BJ (cell line): ENCODE measurements around the gene ABCC5. TPM values are rescaled to one million over a fixed set of nuclear protein-coding genes. Genes with fewer than 3 reads are reported as not detected.

Experiments
- CTCF ChIA-PET: fragments of 350-600 bp; formaldehyde crosslinking; extraction: SDS; loops from one replicate; lab custom pipeline; 2021; ENCODE audit warnings: antibody characterized with exemption, inconsistent platforms; lab: Yijun Ruan, JAX
- POLR2A ChIA-PET: fragments of 300-600 bp; sonication (Branson Sonifier 250); formaldehyde crosslinking; extraction: SDS; loops from one replicate; lab custom pipeline; 2021; ENCODE audit warnings: antibody characterized with exemption; lab: Charles Lee
- DNase-seq: peaks from one replicate; pipeline ENCODE4 v3.0.0-alpha.2; 2011; ENCODE audit warnings: low read depth
- H3K27me3 ChIP-seq: 2 replicates; pipeline ENCODE4 v1.6.0; 2011; ENCODE audit warnings: low read length; ENCODE audit not compliant: control insufficient read depth, insufficient read depth
- H3K36me3 ChIP-seq: 2 replicates; pipeline ENCODE4 v1.5.1; 2011; ENCODE audit warnings: low read length; ENCODE audit not compliant: control insufficient read depth, insufficient read depth
- H3K4me3 ChIP-seq: 2 replicates; pipeline ENCODE4 v1.5.1; 2011; ENCODE audit warnings: low read depth, mild to moderate bottlenecking, control low read depth, low read length
- polyA plus RNA-seq: library from polyadenylated mRNA; depleted of rRNA; stranded (reverse); fragments of >200 nt; gene quantifications from 2 replicates; pipeline ENCODE4 v1.2.3, GENCODE V29; 2011
- TF ChIP-seq, protein P1 (sequence below): IDR thresholded peaks from 2 replicates; pipeline ENCODE4 v1.5.1; 2011; ENCODE audit warnings: low read depth, mild to moderate bottlenecking, control low read depth, inconsistent platforms, low read length, moderate library complexity; ENCODE audit not compliant: insufficient read depth

Gene ABCC5
- polyA plus RNA-seq, 1 experiment = 16.9 TPM

DNA sequence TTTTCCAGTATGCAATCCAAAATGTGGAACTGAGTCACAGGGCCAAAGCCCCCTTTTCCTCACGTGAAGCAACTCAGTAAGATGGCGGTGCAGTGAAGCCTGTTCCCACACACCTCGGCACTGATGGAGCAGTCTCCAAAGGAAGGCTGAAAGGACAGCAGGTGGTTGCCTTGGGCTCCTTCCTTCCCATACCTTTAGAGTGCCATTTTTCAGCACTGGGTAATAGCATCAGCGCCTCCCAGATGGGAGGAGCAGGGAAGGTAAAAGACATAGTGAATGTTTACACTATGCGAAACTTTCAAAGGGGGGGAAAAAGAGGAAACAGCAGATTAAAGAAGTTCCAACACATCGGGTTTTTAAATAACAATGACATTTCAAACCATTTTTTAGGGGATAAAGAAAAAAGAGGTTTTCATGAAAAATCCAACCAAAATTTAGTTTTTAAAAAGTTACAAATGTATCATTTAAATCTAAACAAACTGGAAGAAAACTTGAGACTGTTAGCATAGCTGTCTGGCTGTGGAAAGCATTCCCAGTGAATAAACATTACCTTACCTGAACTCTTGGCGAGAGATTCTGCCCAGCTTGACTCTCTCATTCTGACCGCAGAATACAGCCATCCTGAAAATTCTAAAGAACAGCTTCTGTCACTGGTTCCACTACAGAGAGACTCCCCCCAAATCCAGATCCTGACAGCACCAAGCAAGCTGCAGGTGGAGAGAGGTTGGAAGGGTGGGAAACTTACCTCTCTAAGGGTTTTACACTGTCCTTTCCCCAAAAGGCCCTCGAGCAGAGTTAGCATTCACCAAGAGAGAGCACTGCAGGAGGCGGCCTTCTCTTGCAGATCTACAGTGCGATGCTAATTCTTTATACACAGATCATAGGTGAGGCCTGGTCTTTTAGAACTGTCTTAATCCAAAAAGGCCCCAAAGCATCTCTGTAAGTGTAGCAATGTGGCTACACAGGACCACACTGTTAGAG lies 32.6 kb downstream of the ABCC5 start:
- POLR2A ChIA-PET = no interaction called here
- no peak overlapping the region for H3K4me3 ChIP-seq
- peaks cover 3% of the 10 kb centered on the region for H3K36me3 ChIP-seq
- TF ChIP-seq, protein P1, sequence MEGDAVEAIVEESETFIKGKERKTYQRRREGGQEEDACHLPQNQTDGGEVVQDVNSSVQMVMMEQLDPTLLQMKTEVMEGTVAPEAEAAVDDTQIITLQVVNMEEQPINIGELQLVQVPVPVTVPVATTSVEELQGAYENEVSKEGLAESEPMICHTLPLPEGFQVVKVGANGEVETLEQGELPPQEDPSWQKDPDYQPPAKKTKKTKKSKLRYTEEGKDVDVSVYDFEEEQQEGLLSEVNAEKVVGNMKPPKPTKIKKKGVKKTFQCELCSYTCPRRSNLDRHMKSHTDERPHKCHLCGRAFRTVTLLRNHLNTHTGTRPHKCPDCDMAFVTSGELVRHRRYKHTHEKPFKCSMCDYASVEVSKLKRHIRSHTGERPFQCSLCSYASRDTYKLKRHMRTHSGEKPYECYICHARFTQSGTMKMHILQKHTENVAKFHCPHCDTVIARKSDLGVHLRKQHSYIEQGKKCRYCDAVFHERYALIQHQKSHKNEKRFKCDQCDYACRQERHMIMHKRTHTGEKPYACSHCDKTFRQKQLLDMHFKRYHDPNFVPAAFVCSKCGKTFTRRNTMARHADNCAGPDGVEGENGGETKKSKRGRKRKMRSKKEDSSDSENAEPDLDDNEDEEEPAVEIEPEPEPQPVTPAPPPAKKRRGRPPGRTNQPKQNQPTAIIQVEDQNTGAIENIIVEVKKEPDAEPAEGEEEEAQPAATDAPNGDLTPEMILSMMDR = no peak
- no peaks in the 10 kb centered on the region; the same call in 1 of the 2 replicates for H3K27me3 ChIP-seq
- CTCF ChIA-PET = no interaction called here
- no peak for DNase-seq

DNA sequence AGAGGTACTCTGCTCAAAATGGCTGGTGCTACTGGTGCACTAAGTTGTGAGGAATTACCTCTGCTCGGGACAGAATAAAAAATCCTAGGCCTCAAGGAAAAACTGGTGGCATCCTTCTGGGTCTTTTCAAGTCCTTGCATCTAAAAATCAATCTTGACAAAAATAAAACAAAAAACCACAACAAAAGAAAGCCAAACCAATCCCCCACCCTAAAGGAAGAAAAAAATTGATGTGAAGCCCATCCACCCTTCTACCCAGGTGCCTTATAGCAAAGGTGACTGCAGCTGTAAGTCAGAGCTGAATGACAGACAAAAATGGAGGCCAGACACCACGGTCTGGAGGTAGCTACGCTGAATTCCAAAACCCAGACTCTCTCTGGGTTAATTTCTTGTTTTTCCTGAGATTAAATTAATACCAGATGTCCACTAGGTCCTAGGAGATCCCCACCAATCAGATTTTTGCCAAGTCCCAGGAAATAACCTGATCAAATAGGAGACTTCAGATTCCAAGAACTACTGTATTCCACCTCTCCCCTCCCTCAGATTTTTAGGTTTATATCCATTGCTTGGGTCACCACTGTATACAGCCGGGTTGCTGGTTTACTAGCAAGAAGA lies 33.5 kb downstream of the ABCC5 start:
- Histone ChIP-seq H3K36me3 (peaks cover 3% of the 10 kb centered on the region), H3K27me3 (no peaks in the 10 kb centered on the region; the same call in 1 of the 2 replicates), H3K4me3 (no peak overlapping the region)
- DNase-seq = no peak
- CTCF ChIA-PET = no interaction called here
- TF ChIP-seq, protein P1 = no peak
- POLR2A ChIA-PET = no interaction called here

DNA sequence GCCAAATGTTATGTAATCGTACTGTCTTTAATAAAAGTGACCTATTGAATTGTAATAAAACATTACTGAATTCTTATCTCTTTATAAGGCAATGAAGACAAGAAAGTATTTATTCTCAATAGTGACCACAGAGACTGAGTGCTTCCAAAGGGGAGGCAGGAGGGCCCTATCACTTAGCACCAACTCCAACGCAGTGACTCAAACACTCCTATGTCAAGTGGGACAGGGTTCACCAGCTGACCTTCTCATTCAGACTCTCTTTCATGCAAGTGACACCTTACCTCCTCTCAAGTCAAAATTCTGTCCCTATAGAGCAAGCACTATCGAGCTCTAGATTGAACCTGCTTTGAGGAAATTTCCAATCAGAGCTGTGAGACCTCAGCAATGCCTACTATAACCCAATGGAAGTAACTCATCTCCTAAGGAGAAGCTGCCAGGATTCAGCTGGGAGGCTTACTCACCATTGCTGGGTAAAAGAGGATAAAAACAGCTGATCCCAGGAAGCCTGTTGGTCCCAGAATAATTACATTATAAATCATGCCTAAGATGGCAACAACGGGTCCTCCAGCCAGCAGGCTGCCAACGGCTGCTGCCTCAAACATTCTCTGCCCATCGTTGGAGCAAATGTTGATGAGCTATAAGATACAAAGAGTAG lies 35.6 kb downstream of the ABCC5 start:
- DNase-seq = no peak
- Histone ChIP-seq H3K36me3 (peaks cover 3% of the 10 kb centered on the region), H3K4me3 (no peak overlapping the region), H3K27me3 (no peaks in the 10 kb centered on the region; the same call in 1 of the 2 replicates)
- POLR2A ChIA-PET = no interaction called here
- CTCF ChIA-PET = interaction anchor here (1.2 to 1.3 kb wide), 2 partner anchors 9 to 34 kb away, joined by 3 to 4 read pairs; no protein-coding TSS in a partner anchor
- TF ChIP-seq, protein P1 = no peak

DNA sequence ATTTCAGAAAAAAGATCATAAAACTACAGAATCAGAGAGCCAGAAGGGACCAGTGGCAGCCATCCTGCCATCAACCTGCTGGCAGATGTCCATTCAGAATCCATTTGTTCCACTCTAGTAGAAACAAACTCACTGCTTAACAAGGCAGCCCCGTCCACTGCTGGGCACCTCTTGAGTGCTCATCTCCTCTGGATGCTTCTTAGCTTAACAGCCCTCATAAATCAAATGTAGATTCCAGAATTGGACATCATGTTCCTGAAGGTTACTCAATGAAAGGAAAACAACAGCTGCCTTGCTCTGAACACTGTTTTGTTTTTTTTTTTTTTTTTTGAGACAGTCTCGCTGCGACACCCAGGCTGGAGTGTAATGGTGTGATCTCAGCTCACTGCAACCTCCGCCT lies 37.3 kb downstream of the ABCC5 start:
- ChIA-PET POLR2A (interaction anchor here (0.7 kb wide), 1 partner anchor 14 kb away, joined by 3 read pairs; no protein-coding TSS in a partner anchor), CTCF (interaction anchor here (0.8 kb wide), 1 partner anchor 38 kb away, joined by 3 read pairs; the partner anchor contains the start of gene ABCC5)
- Histone ChIP-seq H3K4me3 (no peak overlapping the region), H3K27me3 (no peaks in the 10 kb centered on the region; the same call in 1 of the 2 replicates), H3K36me3 (peaks cover 3% of the 10 kb centered on the region)
- DNase-seq = no peak
- TF ChIP-seq, protein P1 = no peak
